PC-9 (cell line): ENCODE data around the gene TRAF3IP1.

Source experiments
- EZH2 ChIP-seq: fragments of 200-600 bp; sonication (generic); IDR thresholded peaks from 2 replicates; pipeline ENCODE4 v1.8.0; 2017; ENCODE audit warnings: antibody characterized with exemption, low read depth
- TF ChIP-seq, protein P1 (sequence below): fragments of 200-600 bp; sonication (generic); conservative IDR thresholded peaks from 2 replicates; pipeline ENCODE4 v1.6.1; 2017; ENCODE audit warnings: mixed run types, antibody characterized with exemption, mild to moderate bottlenecking, moderate library complexity

DNA sequence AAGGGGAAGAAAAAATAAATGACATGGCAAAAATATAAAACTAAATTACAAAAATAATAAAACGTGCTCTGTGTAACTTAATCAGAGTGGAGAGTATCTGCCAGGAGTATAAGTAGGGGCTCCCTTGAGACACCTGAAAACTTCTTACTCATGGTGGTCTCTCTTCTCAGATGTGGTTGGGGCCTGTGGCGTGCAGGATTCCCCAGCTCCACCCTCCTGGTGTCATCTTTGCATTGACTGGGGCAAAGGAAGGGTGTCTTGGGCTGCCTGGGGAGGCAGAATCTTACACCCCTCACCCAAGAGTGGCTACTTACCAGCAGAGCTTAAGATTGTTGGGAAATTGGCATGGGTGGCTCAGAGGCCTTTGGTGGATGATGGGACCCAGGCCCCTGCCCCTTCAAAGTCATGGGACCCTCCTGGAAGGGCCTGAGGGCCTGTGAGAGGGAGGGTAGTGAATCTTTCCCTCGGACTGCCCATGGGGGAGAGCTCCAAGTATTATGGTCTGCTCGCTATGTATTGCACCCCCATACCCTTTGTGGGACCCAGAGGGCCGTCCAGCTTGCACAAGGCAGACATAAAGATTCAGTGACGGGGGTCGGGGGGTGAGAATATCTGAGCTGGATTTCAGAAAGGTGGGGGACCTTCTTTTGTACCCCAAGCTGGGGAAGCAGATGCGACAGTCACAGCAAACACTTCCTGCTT lies 6.9 kb upstream of the TRAF3IP1 start:
- TF ChIP-seq, protein P1, sequence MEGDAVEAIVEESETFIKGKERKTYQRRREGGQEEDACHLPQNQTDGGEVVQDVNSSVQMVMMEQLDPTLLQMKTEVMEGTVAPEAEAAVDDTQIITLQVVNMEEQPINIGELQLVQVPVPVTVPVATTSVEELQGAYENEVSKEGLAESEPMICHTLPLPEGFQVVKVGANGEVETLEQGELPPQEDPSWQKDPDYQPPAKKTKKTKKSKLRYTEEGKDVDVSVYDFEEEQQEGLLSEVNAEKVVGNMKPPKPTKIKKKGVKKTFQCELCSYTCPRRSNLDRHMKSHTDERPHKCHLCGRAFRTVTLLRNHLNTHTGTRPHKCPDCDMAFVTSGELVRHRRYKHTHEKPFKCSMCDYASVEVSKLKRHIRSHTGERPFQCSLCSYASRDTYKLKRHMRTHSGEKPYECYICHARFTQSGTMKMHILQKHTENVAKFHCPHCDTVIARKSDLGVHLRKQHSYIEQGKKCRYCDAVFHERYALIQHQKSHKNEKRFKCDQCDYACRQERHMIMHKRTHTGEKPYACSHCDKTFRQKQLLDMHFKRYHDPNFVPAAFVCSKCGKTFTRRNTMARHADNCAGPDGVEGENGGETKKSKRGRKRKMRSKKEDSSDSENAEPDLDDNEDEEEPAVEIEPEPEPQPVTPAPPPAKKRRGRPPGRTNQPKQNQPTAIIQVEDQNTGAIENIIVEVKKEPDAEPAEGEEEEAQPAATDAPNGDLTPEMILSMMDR: no peak
- TF ChIP-seq EZH2: no peak
